ENCODE results near the gene LRP3. TPM values are rescaled to one million over a fixed set of nuclear protein-coding genes. Genes with fewer than 3 reads are reported as not detected.

Gene LRP3
- total RNA-seq, 1 donor from 2014 or later, result 13.3 TPM

DNA sequence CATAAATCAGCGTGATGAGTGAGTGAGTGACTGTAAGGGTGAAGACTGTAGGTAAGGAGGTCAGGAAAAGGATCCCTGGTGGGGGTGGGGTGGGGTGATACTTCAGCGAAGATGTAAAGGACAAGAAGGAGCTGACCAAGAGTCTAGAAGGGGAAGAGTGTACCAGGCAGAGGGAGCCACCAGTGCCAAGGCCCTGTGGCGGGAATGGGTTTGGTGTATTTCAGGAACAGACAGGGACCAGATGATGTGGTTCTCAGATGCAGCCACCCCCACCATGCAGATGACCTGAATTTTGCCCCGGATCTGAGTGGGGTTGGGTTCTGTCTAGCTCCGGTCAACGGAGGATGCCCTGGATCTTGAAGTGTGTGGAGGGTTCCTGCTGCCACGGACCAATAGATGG is 61.7 kb downstream of the LRP3 start:
- H3K9me3 Mint-ChIP-seq (ENCODE audit: unreplicated experiment), result peaks cover 2% of the 10 kb centered on the region

DNA sequence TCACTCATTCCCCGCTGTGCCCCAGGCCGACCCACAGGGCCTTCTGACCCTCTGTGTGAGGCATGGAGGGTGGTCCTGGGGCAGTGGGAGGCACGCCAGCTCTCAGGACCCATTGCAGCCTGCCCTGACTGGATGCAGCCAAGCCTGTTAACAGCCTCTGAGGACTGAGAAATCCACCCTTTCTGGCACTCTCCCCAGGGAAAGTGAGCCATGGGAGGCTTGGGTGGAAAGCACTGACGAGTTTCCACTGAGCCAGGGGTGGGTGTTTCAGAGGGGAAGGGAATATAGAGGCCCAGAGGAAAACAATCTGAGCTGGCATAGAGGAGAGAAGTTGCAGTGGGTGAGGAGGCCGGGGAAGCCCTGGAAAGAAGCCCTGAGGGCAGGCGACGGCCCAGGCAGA is 62.1 kb downstream of the LRP3 start:
- H3K4me1 ChIP-seq (ENCODE audit: insufficient read depth, low read length), result no peaks in the 10 kb centered on the region
- Mint-ChIP-seq H3K36me3 (ENCODE audit: low read depth, unreplicated experiment) (no peaks in the 10 kb centered on the region), H3K4me1 (ENCODE audit: low read depth, unreplicated experiment) (peaks cover 2% of the 10 kb centered on the region), H3K27me3 (ENCODE audit: low read depth, unreplicated experiment) (peaks cover 18% of the 10 kb centered on the region), H3K9me3 (ENCODE audit: unreplicated experiment) (peaks cover 2% of the 10 kb centered on the region), H3K27ac (ENCODE audit: unreplicated experiment) (no peak overlapping the region), H3K4me3 (ENCODE audit: unreplicated experiment) (no peak overlapping the region)
- H3K79me2 ChIP-seq (ENCODE audit: insufficient read depth, low read length), result no peaks in the 10 kb centered on the region
- DNase-seq (ENCODE audit: low read depth) (no peak), FAIRE-seq (no peak)
- no peak overlapping the region for H3K4me2 ChIP-seq (ENCODE audit: low read length)
- no peaks in the 10 kb centered on the region for H3K9me3 ChIP-seq (ENCODE audit: insufficient read depth, low read depth, low read length)
- H2AFZ ChIP-seq (ENCODE audit: low read depth, low read length), result no peak overlapping the region
- no peak overlapping the region for H3K4me3 ChIP-seq (ENCODE audit: insufficient read depth, low read depth, low read length)
- TF ChIP-seq, protein P1, sequence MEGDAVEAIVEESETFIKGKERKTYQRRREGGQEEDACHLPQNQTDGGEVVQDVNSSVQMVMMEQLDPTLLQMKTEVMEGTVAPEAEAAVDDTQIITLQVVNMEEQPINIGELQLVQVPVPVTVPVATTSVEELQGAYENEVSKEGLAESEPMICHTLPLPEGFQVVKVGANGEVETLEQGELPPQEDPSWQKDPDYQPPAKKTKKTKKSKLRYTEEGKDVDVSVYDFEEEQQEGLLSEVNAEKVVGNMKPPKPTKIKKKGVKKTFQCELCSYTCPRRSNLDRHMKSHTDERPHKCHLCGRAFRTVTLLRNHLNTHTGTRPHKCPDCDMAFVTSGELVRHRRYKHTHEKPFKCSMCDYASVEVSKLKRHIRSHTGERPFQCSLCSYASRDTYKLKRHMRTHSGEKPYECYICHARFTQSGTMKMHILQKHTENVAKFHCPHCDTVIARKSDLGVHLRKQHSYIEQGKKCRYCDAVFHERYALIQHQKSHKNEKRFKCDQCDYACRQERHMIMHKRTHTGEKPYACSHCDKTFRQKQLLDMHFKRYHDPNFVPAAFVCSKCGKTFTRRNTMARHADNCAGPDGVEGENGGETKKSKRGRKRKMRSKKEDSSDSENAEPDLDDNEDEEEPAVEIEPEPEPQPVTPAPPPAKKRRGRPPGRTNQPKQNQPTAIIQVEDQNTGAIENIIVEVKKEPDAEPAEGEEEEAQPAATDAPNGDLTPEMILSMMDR (IDR thresholded peaks at IDR 0.05; ENCODE audit: insufficient read depth, low read depth, low read length), result no peak
- TF ChIP-seq EZH2 (IDR thresholded peaks at IDR 0.05; ENCODE audit: insufficient read depth, low read length), result no peak
- peaks cover 2% of the 10 kb centered on the region for H3K27me3 ChIP-seq (ENCODE audit: insufficient read depth, low read length)
- no peaks in the 10 kb centered on the region for H4K20me1 ChIP-seq (ENCODE audit: insufficient read depth, low read length)
- H3K36me3 ChIP-seq (ENCODE audit: insufficient read depth, low read length), result no peaks in the 10 kb centered on the region
- no peak overlapping the region for H3K9ac ChIP-seq (ENCODE audit: low read length)
- H3K27ac ChIP-seq (ENCODE audit: low read depth, low read length), result no peak overlapping the region

More for the DNA sequence above, 61.7 kb downstream of the LRP3 start:
- no peak overlapping the region for H3K4me3 ChIP-seq (ENCODE audit: insufficient read depth, low read depth, low read length)
- no peak for FAIRE-seq
- no peaks in the 10 kb centered on the region for H4K20me1 ChIP-seq (ENCODE audit: insufficient read depth, low read length)
- no peaks in the 10 kb centered on the region for H3K36me3 ChIP-seq (ENCODE audit: insufficient read depth, low read length)
- Mint-ChIP-seq H3K36me3 (ENCODE audit: low read depth, unreplicated experiment) (no peaks in the 10 kb centered on the region), H3K4me3 (ENCODE audit: unreplicated experiment) (no peak overlapping the region), H3K27me3 (ENCODE audit: low read depth, unreplicated experiment) (peaks cover 18% of the 10 kb centered on the region), H3K27ac (ENCODE audit: unreplicated experiment) (no peak overlapping the region), H3K4me1 (ENCODE audit: low read depth, unreplicated experiment) (peaks cover 2% of the 10 kb centered on the region)
- H3K4me1 ChIP-seq (ENCODE audit: insufficient read depth, low read length), result no peaks in the 10 kb centered on the region
- no peak overlapping the region for H2AFZ ChIP-seq (ENCODE audit: low read depth, low read length)
- no peak for DNase-seq (ENCODE audit: low read depth)
- peaks cover 2% of the 10 kb centered on the region for H3K27me3 ChIP-seq (ENCODE audit: insufficient read depth, low read length)
- no peaks in the 10 kb centered on the region for H3K79me2 ChIP-seq (ENCODE audit: insufficient read depth, low read length)
- H3K27ac ChIP-seq (ENCODE audit: low read depth, low read length), result no peak overlapping the region
- no peak for TF ChIP-seq EZH2 (IDR thresholded peaks at IDR 0.05; ENCODE audit: insufficient read depth, low read length)
- TF ChIP-seq, protein P1 (IDR thresholded peaks at IDR 0.05; ENCODE audit: insufficient read depth, low read depth, low read length), result no peak
- H3K4me2 ChIP-seq (ENCODE audit: low read length), result no peak overlapping the region
- no peak overlapping the region for H3K9ac ChIP-seq (ENCODE audit: low read length)
- no peaks in the 10 kb centered on the region for H3K9me3 ChIP-seq (ENCODE audit: insufficient read depth, low read depth, low read length)

DNA sequence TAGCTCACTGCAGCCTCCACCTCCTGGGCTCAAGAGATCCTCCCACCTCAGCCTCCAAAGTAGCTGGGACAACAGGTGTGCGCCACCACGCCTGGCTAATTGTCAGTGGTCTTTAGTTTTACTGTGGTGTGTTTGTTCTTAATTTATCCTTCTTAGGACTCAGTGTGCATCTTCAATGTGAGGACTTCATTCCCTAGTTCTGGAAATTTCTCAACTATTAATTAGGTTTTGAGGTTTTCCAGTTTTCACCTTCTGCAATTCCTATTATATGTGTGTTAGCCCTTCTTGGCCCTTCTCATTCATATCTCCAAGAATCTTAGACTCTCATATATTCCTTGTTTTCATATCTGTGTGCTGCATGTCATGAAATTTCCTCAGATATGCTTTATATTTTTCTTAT is 63.7 kb downstream of the LRP3 start:
- H3K9me3 ChIP-seq (ENCODE audit: insufficient read depth, low read depth, low read length), result no peaks in the 10 kb centered on the region
- Mint-ChIP-seq H3K27ac (ENCODE audit: unreplicated experiment) (no peak overlapping the region), H3K4me3 (ENCODE audit: unreplicated experiment) (no peak overlapping the region), H3K9me3 (ENCODE audit: unreplicated experiment) (peaks cover 2% of the 10 kb centered on the region), H3K4me1 (ENCODE audit: low read depth, unreplicated experiment) (peaks cover 2% of the 10 kb centered on the region), H3K27me3 (ENCODE audit: low read depth, unreplicated experiment) (peaks cover 27% of the 10 kb centered on the region), H3K36me3 (ENCODE audit: low read depth, unreplicated experiment) (no peaks in the 10 kb centered on the region)
- no peak overlapping the region for H3K27ac ChIP-seq (ENCODE audit: low read depth, low read length)
- no peak for TF ChIP-seq EZH2 (IDR thresholded peaks at IDR 0.05; ENCODE audit: insufficient read depth, low read length)
- TF ChIP-seq, protein P1 (IDR thresholded peaks at IDR 0.05; ENCODE audit: insufficient read depth, low read depth, low read length), result no peak
- no peaks in the 10 kb centered on the region for H3K36me3 ChIP-seq (ENCODE audit: insufficient read depth, low read length)
- no peak overlapping the region for H3K9ac ChIP-seq (ENCODE audit: low read length)
- DNase-seq (ENCODE audit: low read depth) (no peak), FAIRE-seq (no peak)
- H3K4me2 ChIP-seq (ENCODE audit: low read length), result no peak overlapping the region
- H3K27me3 ChIP-seq (ENCODE audit: insufficient read depth, low read length), result peaks cover 2% of the 10 kb centered on the region
- no peaks in the 10 kb centered on the region for H3K79me2 ChIP-seq (ENCODE audit: insufficient read depth, low read length)
- no peak overlapping the region for H3K4me3 ChIP-seq (ENCODE audit: insufficient read depth, low read depth, low read length)
- H2AFZ ChIP-seq (ENCODE audit: low read depth, low read length), result no peak overlapping the region
- no peaks in the 10 kb centered on the region for H4K20me1 ChIP-seq (ENCODE audit: insufficient read depth, low read length)
- H3K4me1 ChIP-seq (ENCODE audit: insufficient read depth, low read length), result no peaks in the 10 kb centered on the region

Other genes starting within 250 kb of the LRP3 start
- 22.9 and 28.3 TPM in 2 replicates for gene CEP89, start 222.4 kb upstream of the LRP3 start, total RNA-seq
- gene FAAP24, start 222.1 kb upstream of the LRP3 start, total RNA-seq, result 2.2 and 4.1 TPM in 2 replicates
- 11.4 and 12.6 TPM in 2 replicates for gene RHPN2, start 129.4 kb upstream of the LRP3 start, total RNA-seq
- 6.1 and 6.6 TPM in 2 replicates for gene GPATCH1, start 113.1 kb upstream of the LRP3 start, total RNA-seq
- not detected in 2 replicates for gene WDR88, start 62.2 kb upstream of the LRP3 start, total RNA-seq
- 0.43 and 0.61 TPM in 2 replicates for gene SLC7A10, start 31.5 kb downstream of the LRP3 start, total RNA-seq
- 0.45 and 0.50 TPM in 2 replicates for gene CEBPA, start 108.2 kb downstream of the LRP3 start, total RNA-seq
- gene CEBPG, start 179.4 kb downstream of the LRP3 start, total RNA-seq, result 31.7 and 34.0 TPM in 2 replicates

Measured in astrocyte (in vitro differentiated cells and primary cell).